Epithelial cell of prostate (primary cell): ENCODE measurements around the gene CSRP2.
A peak's percentile ranks its signal among the peaks of the same experiment; 100 is the strongest.

Experiments used
- DNase-seq: peaks from one replicate; pipeline ENCODE4 v3.0.0-alpha.2; 2011; ENCODE audit warnings: low read depth, low spot score
- H3K27ac ChIP-seq: fragments of 450-650 bp; 2 replicates; pipeline ENCODE4 v1.5.1; 2017; ENCODE audit warnings: mild to moderate bottlenecking

The CSRP2 gene

GRCh38 chr12:76878899-76879709 lies at the start of gene CSRP2:
CSRP2 (minus strand) TSS chr12:76879019; CDS start chr12:76866260, 12,759 bp downstream.
- H3K27ac ChIP-seq, result peak within 1 kb of the TSS; percentile 34

DNA sequence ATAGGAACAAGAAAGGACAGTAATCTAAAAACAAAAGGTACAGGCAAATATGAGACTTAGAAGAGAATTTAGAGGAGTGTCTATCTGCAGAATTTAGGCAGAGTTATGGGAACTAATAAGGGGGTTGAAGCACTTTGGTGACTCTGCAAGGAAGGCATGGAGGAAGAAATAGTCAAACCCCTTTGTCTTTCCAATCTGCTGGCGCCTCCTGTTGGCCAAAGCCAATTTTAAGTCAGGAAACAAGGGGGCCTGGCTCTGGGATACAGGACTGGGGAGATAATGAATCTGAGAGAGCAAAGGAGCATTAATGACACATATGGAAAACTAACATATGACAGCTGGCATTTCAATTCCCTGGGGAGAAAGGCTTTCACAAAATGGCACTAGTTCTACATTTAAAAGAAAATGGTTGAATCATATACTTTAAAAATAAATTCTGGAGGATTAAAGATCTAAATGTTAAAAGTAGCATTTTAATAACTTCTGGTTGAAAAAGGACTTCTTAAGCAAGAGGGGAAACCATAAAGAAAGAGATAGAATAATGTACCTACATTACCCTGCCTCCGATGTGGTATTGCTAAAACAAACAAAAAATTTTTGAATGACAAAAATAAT lies 48.5 kb upstream of the CSRP2 start:
- no peak overlapping the region for H3K27ac ChIP-seq
- DNase-seq, result no peak

More at GRCh38 chr12:76878899-76879709, at the start of gene CSRP2:
- DNase-seq, result no peak

GRCh38 chr12:76925135-76925534 lies 46.3 kb upstream of the CSRP2 start:
- DNase-seq, result no peak

DNA sequence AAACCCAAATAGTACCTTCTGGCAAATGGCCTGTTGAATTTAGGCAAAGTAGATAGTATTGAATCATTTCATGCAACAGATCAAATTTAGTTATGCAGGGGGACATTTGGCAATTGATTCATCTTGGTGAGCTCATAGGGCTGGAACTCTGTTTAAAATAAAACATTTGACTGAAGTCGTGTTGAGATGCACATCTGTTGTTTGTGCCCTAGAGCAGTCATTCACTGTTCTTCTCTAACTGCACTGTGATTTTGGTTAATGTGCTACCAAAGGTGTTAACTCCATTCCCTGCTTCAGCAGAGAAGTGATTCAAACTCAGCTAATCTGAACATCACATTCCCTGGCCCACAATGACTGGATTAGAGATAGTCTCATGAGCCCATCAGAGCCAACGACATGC lies 44.0 kb upstream of the CSRP2 start:
- DNase-seq, result no peak
- no peak overlapping the region for H3K27ac ChIP-seq

More at GRCh38 chr12:76925135-76925534, 46.3 kb upstream of the CSRP2 start:
- no peak overlapping the region for H3K27ac ChIP-seq

GRCh38 chr12:76921891-76922664 lies 43.3 kb upstream of the CSRP2 start:
- no peak for DNase-seq
- H3K27ac ChIP-seq, result no peak overlapping the region

DNA sequence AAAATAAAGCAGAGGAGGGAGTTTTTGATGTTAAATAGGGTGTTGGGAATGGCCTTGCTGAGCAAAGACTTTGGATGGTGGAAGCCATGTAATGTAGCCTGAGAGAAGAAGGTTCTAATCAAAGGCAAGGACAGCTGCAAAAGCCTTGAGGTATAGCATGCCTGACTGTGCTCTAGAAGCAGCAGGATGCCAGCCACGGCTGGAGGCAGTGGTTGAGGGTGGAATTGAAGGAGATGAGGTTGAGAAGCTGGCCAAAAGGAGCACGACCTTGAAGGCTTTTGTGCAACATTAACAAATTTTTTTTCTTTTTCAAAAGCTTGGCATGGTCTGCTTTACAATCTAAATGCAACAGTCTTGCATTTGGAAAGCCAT lies 42.3 kb upstream of the CSRP2 start:
- DNase-seq, result no peak
- no peak overlapping the region for H3K27ac ChIP-seq

GRCh38 chr12:76920172-76921099 lies 41.6 kb upstream of the CSRP2 start:
- no peak for DNase-seq
- no peak overlapping the region for H3K27ac ChIP-seq

GRCh38 chr12:76919383-76920171 lies 40.8 kb upstream of the CSRP2 start:
- DNase-seq, result no peak
- no peak overlapping the region for H3K27ac ChIP-seq

DNA sequence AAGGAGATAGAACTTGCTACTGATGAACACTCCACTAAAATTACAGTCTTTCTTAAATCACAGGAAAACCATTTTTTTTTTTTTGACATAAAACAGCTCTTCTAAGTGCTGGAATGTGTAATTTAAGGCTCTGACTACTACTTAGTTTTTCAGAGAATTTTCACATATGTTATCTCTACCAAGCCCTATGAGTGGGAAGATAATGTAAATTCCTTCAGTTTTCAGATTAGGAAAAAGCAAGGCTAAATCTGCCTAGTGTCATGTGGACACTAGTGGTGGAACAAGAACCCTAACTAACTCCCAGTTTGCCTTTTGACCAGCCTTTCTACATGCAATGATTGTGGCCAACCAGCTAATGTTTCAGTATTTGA lies 37.3 kb upstream of the CSRP2 start:
- no peak for DNase-seq
- H3K27ac ChIP-seq, result no peak overlapping the region

- no peak overlapping the region for H3K27ac ChIP-seq
- no peak for DNase-seq
Measured at GRCh38 chr12:76915361-76916169, 36.7 kb upstream of the CSRP2 start.

- H3K27ac ChIP-seq, result no peak overlapping the region
- no peak for DNase-seq
Measured at GRCh38 chr12:76914102-76914859, 35.5 kb upstream of the CSRP2 start.

DNA sequence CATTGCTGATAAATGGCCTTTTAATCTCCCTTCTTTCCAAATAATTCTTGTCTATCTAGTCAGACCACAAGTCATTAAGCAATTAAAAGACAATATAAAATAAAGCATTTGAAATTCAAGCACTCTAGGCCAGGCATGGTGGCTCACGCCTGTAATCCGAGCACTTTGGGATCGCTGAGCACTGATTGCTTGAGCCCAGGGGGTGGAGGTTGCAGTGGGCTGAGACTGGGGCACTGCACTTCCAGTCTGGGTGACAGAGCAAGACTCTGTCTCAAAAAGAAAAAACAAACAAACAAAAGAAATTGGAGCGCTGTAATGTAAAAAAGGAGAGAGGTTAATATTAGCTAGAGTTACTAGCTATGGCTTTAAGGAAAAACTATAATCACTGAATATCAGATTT lies 30.5 kb upstream of the CSRP2 start:
- no peak overlapping the region for H3K27ac ChIP-seq
- DNase-seq, result no peak

- no peak overlapping the region for H3K27ac ChIP-seq
- no peak for DNase-seq
Measured at GRCh38 chr12:76908303-76909017, 29.6 kb upstream of the CSRP2 start.

DNA sequence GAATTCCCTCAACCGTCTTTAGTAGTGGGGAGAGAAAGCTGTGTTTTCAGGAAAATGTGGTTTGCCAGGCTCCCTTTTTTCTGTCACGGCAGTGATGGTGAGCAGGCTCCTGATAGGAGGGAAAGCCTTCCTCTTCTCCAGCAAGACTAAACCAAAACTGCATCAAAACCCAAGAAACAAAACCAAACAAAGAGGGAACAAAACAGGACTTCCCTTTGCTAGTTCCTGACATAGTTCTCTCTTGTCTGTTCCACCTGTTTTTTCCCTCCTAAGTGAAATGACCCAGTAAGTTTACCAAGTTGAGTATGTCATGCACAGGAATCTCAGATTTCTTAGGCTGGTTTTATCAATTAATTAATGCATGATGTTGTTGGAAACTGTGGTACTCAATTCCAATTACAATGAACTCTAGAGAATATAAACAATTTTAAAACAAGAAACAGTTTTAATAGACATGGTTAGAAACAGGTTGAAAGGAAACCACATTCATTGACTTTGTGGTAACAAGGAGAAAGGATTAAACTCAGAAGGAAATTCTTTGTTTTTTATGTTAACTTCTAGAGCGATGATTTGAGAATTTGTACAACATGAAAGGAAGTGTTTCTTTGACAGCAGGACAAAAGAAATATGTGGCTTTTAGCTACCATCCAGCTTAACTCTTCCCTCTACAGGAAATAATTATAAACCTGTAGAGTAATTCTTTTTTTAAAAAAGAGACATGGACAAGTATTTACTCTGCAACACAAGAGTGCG lies 23.0 kb upstream of the CSRP2 start:
- H3K27ac ChIP-seq, result no peak overlapping the region
- no peak for DNase-seq

GRCh38 chr12:76899522-76899921 lies 20.7 kb upstream of the CSRP2 start:
- DNase-seq, result no peak
- H3K27ac ChIP-seq, result no peak overlapping the region

- H3K27ac ChIP-seq, result no peak overlapping the region
- DNase-seq, result no peak
Measured at GRCh38 chr12:76898442-76898841, 19.6 kb upstream of the CSRP2 start.
